Ammon's horn (tissue), 1 donor: ENCODE measurements around the gene OMG.
"Not testable (repeated sequence)": the region's sequence is repeated elsewhere in the genome, so short reads cannot be mapped to it uniquely, and the experiment has no call there.

Experiments used
- DNase-seq: peaks from one replicate; pipeline ENCODE4 v3.0.0-alpha.2; 2016; ENCODE audit warnings: low spot score

OMG gene

DNA sequence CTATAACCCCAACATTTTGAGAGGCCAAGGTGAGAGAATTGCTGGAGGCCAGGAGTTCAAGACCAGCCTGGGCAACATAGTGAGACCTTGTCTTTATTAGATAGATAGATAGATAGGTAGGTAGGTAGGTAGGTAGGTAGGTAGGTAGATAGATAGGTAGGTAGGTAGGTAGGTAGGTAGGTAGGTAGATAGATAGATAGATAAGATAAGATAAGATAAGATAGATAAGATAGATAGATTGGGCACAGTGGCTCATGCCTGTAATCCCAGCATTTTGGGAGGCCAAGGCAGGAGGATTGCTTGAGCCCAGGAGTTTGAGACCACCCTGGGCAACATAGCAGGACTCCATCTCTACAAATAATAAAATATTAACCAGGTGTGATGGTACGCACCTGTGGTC, 34.1 kb downstream of the OMG start:
- DNase-seq: not testable (repeated sequence)

- no peak for DNase-seq
Observed at GRCh38 chr17:31261601-31262000, 35.4 kb downstream of the OMG start.

DNA sequence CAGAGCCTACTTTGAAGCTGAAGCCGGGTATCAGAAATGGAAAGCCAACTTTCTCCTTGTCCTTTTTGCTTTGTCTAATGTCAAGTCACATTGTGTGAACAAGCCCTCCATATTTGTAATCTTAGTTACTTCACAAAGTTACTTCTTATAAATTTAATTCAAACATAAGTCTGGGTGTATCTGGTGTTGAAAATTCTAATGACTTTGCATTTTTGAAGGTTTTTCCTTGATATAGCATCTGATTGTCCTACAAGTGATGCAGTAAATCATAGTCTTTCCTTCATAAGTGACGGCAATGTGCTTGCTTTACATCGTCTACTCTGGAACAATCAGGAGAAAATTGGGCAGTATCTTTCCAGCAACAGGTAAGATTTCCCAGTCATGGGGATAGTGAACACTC, 36.9 kb downstream of the OMG start:
- DNase-seq: no peak

DNA sequence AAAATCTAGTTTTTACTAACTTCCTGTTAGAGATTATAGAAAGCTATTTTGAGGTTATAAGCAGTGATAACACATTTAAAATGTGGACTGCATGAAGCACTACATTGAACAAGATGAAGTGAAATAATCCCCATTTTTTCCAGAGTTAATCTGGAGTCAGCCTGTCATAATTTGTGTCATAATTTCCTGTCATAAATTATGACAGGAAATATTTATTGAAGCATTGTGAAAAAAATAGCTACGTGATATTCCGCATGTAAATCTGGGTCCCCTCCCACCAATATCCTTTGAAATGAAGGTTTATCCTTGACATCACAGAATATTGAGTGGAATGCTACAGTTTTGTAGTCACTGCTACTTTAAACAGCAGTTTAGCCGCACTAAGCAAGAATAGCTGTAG, 40.1 kb downstream of the OMG start:
- DNase-seq: no peak

DNA sequence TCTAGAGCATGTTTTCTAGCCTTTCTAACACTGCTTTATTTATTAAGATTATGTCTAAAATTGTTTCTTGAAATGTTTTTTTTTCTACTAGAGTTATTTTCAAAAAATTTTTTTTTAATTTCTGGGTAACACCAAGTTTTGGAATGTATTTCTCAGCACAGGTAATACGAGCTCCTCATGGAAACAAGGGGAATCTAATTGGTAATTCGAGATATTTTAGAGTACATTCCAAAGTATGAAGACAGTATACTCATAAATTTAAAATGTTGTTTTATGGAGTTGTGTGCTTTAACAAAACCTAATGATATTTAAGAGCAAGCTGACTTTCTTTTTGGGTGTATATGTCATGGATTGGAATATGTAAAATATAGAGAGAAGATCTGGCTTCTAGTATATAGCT, 42.4 kb downstream of the OMG start:
- DNase-seq: no peak

GRCh38 chr17:31252741-31253140, 44.3 kb downstream of the OMG start:
- no peak for DNase-seq

DNA sequence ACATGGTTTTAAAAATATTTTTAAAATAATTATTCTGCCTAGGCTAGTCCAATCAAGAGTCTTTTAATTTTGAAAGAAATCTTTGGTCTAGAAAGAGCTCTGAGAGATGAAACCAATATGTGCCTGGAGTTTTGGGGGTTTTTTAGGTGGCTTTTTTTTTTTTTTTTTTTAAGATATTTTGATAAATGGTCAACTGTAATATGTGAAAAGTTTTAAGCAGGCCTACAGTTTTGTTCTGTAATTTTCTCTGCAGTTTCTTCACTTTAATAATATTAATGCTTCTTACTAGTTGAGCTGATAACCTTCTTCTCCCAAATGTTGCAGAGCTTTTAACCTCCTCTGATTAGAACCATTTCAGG, 45.1 kb downstream of the OMG start:
- no peak for DNase-seq

DNA sequence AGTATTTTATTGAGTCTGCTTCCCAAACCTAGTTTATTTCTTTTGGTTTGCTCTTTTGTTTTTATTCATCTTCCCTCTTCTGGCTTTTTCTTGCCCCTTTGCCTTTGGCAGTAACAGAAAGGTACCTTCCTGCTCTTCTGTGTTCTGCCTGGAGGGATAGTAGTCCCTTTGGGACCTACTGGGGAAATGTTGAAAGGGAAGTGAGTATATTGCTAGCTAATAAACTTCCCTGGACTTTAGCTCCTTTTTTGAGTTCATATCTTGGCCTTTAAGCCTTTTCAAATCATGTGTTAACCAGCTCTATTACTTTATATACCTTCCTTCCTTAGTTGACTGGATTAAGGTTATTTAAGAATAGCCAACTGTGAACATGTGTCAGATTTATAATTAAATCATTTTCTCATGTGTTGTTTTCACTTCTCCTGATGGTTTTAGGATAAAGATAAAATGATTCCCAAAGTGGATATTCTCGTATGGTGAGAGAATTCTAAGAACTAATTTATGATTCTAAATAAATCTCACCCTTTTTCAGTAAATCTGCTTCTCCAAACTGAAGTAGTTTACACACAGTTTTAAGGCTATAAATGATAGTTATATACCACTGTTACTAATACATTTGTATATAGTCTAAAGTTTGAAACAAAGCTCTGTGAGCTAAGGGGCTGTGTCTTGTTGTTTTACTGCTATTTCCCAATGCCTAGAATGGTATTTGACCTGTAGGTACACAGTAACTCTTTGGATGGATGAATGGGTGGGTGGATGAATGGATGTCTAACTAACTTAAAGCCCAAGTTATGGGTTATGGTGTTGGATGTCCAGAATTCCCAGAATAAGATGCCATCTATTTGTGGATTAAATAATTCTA, 45.7 kb downstream of the OMG start:
- DNase-seq: no peak

DNA sequence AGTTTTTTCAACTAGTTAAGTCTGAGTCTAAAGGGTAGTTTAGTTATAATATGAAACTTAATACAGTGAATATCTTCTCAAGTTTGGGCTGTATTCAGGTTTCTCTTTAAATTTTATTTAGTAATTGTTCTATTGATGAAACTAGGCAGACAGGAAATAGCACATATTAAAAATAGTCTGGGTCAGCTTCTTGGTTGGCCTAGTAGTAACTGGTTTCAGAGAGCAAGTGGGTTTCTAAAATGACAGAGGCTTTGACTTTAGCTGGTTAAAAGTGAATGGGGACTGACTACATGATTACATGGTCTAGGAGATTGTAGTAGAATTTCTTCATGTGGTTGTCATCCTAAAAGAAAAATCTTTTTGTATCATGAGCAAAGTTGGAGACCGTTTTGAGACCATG, 46.8 kb downstream of the OMG start:
- no peak for DNase-seq

DNA sequence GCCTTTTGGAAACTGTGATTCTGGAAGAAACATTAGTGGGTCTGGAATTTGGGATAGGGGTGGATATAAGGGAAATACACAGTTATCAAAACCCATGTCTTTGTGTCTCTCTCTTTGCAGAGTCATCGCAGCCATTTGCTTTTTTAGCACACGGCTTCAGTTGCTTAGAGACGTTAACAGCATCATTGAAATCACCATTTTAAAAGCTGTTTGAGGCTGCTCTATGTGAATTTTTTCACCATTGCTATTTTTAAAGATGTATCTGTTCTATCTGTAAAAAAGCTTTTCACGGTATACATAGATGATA, 47.3 kb downstream of the OMG start:
- peak; percentile 15 for DNase-seq

DNA sequence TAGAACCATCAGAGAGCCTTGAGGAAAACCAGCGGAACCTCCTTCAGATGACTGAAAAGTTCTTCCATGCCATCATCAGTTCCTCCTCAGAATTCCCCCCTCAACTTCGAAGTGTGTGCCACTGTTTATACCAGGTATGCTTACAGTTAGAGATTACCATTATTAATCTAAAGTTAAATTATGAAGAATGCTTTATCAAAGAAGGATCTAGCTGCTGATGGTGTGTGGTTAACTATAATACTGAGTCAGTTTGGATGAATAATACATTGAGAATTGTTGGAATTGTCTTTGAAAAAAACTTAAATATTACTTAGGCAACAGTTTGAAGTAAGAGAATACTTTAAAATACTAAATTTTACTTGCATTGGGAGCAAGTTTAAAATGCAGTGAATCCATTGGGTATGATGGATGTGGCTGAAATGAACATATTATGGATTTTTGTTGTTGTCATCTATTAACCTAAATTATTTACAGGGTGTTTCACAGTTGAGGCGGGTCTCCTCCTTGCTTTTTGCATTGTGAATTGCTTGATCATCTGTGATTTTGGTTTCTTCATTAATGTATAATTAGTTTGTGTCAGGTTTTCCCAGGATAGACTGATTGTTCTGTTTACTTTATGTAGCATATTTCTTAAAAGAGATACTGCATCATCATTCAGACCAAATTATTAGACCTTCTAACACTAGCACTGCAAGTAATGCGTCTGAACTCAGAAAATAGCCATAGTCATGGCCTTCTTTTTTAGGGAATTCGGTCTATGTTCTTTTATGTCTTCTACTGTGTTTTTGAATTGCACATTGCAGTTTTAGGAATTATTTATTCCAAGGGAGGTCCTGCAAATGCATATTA, 47.8 kb downstream of the OMG start:
- no peak for DNase-seq
